ENCODE measurements around the gene CHMP6. TPM values are rescaled to one million over a fixed set of nuclear protein-coding genes. Genes with fewer than 3 reads are reported as not detected.

CHMP6 gene
- total and polyA plus RNA-seq, 9 of the 15 experiments (the other 6 are each of a cell fraction or from before 2014, with no cell fraction given): 0.25 to 30.4 (median 13.4) TPM

GRCh38 chr17:81018044-81018802 is 26.6 kb downstream of the CHMP6 start (continued):
- TF ChIP-seq HDAC8 (tag; IDR thresholded peaks at IDR 0.05): no peak
- peak in 1 of 2 experiments; percentile 43 for TF ChIP-seq AFF1 (IDR thresholded peaks at IDR 0.05; ENCODE audit: low read depth in 1 of 2, partially characterized antibody in 2 of 2)
- no peak; a peak in 1 of 4 replicates for TF ChIP-seq KDM1A (IDR thresholded peaks at IDR 0.05)
- no peak for TF ChIP-seq TRIM25 (IDR thresholded peaks at IDR 0.05; ENCODE audit: borderline replicate concordance)
- TF ChIP-seq EHMT2 (IDR thresholded peaks at IDR 0.05): no peak
- no peak for TF ChIP-seq ZNF280B (CRISPR knock-in tag; IDR thresholded peaks at IDR 0.05)
- TF ChIP-seq ELK1 (CRISPR knock-in tag; IDR thresholded peaks at IDR 0.05): no peak
- no peak for TF ChIP-seq ARHGAP35 (IDR thresholded peaks at IDR 0.05; ENCODE audit: partially characterized antibody)
- TF ChIP-seq GATAD2A (IDR thresholded peaks at IDR 0.05): no peak; the same call in 1 of the 2 replicates
- TF ChIP-seq ZNF239 (CRISPR knock-in tag; IDR thresholded peaks at IDR 0.05): no peak
- TF ChIP-seq BHLHE40 (IDR thresholded peaks at IDR 0.05; ENCODE audit: low read length): no peak
- TF ChIP-seq ZNF655 (CRISPR knock-in tag; IDR thresholded peaks at IDR 0.05): no peak
- TF ChIP-seq FIP1L1 (IDR thresholded peaks at IDR 0.05; ENCODE audit: low read depth, low read length, poor library complexity, severe bottlenecking): no peak
